ENCODE measurements around the gene GLRX2.
A peak's percentile ranks its signal among the peaks of the same experiment; 100 is the strongest.

The GLRX2 gene

GRCh38 chr1:193111641-193112090 lies 6.5 kb upstream of the GLRX2 start:
- peak; percentile 24 for DNase-seq (ENCODE audit: low spot score)

- no peak for DNase-seq (ENCODE audit: low spot score)
Observed at GRCh38 chr1:193110864-193111263, 5.7 kb upstream of the GLRX2 start.

GRCh38 chr1:193110246-193110645 lies 5.0 kb upstream of the GLRX2 start:
- DNase-seq (ENCODE audit: low spot score) = no peak

- DNase-seq (ENCODE audit: low spot score) = no peak
Observed at GRCh38 chr1:193109619-193110018, 4.4 kb upstream of the GLRX2 start.

GRCh38 chr1:193108471-193108870 lies 3.3 kb upstream of the GLRX2 start:
- no peak for DNase-seq (ENCODE audit: low spot score)

- DNase-seq (ENCODE audit: low spot score) = no peak
Observed at GRCh38 chr1:193105821-193106177, 585 bp upstream of the GLRX2 start.

GRCh38 chr1:193104502-193104906 lies 710 bp downstream of the GLRX2 start:
- DNase-seq (ENCODE audit: low spot score) = peak; percentile 67

GRCh38 chr1:193103759-193104501 lies 1.3 kb downstream of the GLRX2 start:
- DNase-seq (ENCODE audit: low spot score) = no peak

GRCh38 chr1:193102662-193103061 lies 2.6 kb downstream of the GLRX2 start:
- DNase-seq (ENCODE audit: low spot score) = no peak

GRCh38 chr1:193094112-193094511 lies 11.1 kb downstream of the GLRX2 start:
- DNase-seq (ENCODE audit: low spot score) = no peak

- no peak for DNase-seq (ENCODE audit: low spot score)
Observed at GRCh38 chr1:193090865-193091264, 14.3 kb downstream of the GLRX2 start.

- no peak for DNase-seq (ENCODE audit: low spot score)
Observed at GRCh38 chr1:193087893-193088292, 17.3 kb downstream of the GLRX2 start.

- DNase-seq (ENCODE audit: low spot score) = no peak
Observed at GRCh38 chr1:193086342-193086741, 18.9 kb downstream of the GLRX2 start.

GRCh38 chr1:193085263-193085662 lies 20.0 kb downstream of the GLRX2 start:
- no peak for DNase-seq (ENCODE audit: low spot score)

- no peak for DNase-seq (ENCODE audit: low spot score)
Observed at GRCh38 chr1:193083365-193084088, 21.7 kb downstream of the GLRX2 start.

GRCh38 chr1:193079187-193079586 lies 26.0 kb downstream of the GLRX2 start:
- no peak for DNase-seq (ENCODE audit: low spot score)

- no peak for DNase-seq (ENCODE audit: low spot score)
Observed at GRCh38 chr1:193077991-193078390, 27.2 kb downstream of the GLRX2 start.

GRCh38 chr1:193070942-193071341 lies 34.3 kb downstream of the GLRX2 start:
- no peak for DNase-seq (ENCODE audit: low spot score)

- no peak for DNase-seq (ENCODE audit: low spot score)
Observed at GRCh38 chr1:193070386-193070753, 34.8 kb downstream of the GLRX2 start.

- DNase-seq (ENCODE audit: low spot score) = no peak
Observed at GRCh38 chr1:193069748-193070385, 35.3 kb downstream of the GLRX2 start.

- DNase-seq (ENCODE audit: low spot score) = no peak
Observed at GRCh38 chr1:193068013-193068412, 37.2 kb downstream of the GLRX2 start.

- DNase-seq (ENCODE audit: low spot score) = no peak
Observed at GRCh38 chr1:193066606-193067005, 38.6 kb downstream of the GLRX2 start.

GRCh38 chr1:193065954-193066353 lies 39.3 kb downstream of the GLRX2 start:
- DNase-seq (ENCODE audit: low spot score) = no peak
